ENCODE measurements around the gene FBXL16. TPM values are rescaled to one million over a fixed set of nuclear protein-coding genes. Genes with fewer than 3 reads are reported as not detected.

Gene FBXL16
- total and polyA plus RNA-seq, 9 of the 15 experiments (the other 6 are each of a cell fraction or from before 2014, with no cell fraction given) = 0.21 to 8.2 (median 1.7) TPM

DNA sequence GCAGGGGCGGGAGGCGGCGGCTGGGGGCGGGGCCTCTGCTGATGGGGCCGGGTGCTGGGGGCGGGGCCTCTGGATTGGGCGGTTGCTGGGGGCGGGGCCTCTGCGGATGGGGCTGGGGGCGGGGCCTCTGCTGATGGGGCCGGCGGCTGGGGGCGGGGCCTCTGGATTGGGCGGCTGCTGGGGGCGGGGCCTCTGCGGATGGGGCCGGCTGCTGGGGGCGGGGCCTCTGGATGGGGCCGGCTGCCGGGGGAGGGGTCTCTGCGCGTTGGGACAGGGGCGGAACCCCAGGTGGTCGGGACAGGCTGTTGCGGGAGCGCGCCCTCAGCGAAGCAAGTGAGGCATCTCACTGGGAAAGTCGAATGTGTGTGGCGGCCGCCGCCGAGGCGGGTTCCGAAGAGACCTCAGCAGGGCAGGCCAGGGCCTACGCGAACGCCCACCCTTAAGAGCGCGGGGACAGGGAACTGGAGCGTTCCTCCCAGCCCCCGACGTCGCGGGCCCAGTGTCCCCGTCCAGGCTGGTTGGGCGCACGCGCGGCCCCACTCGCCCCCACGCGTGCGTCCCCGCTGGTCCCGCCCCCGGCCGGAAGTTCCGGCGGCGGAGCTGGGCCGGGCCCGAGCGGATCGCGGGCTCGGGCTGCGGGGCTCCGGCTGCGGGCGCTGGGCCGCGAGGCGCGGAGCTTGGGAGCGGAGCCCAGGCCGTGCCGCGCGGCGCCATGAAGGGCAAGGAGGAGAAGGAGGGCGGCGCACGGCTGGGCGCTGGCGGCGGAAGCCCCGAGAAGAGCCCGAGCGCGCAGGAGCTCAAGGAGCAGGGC, 25.6 kb downstream of the FBXL16 start, which contains the start of gene STUB1 (continued):
- TF ChIP-seq ZKSCAN1 (IDR thresholded peaks at IDR 0.05; ENCODE audit: low read depth, low read length) (no peak), ZBTB1 (CRISPR knock-in tag; IDR thresholded peaks at IDR 0.05; ENCODE audit: borderline replicate concordance, low read depth) (no peak), GATAD2B (IDR thresholded peaks at IDR 0.05; ENCODE audit: borderline replicate concordance) (peak; percentile 93), RB1 (IDR thresholded peaks at IDR 0.05; ENCODE audit: low read depth) (peak; percentile 51; the same call in 1 of the 2 replicates), ZNF785 (CRISPR knock-in tag; IDR thresholded peaks at IDR 0.05) (no peak), NELFE (IDR thresholded peaks at IDR 0.05; ENCODE audit: insufficient read depth, insufficient read length) (no peak), U2AF2 (optimal IDR thresholded peaks at IDR 0.05; ENCODE audit: low read depth, low read length) (no peak), FOXM1 (IDR thresholded peaks at IDR 0.05; ENCODE audit: low read depth) (no peak), FOXM1 (CRISPR knock-in tag; IDR thresholded peaks at IDR 0.05; ENCODE audit: low read depth) (peak; percentile 22; the same call in 1 of the 2 replicates), ZBED1 (IDR thresholded peaks at IDR 0.05) (no peak), KLF10 (CRISPR knock-in tag; IDR thresholded peaks at IDR 0.05) (no peak), DNMT1 (IDR thresholded peaks at IDR 0.05) (no peak), ZC3H11A (IDR thresholded peaks at IDR 0.05; ENCODE audit: low read depth, low read length) (no peak), RBM34 (IDR thresholded peaks at IDR 0.05; ENCODE audit: borderline replicate concordance, insufficient read depth, low read length) (no peak), MYBL2 (IDR thresholded peaks at IDR 0.05; ENCODE audit: low read depth) (no peak), MYBL2 (CRISPR knock-in tag; IDR thresholded peaks at IDR 0.05; ENCODE audit: borderline replicate concordance) (no peak), ZNF766 (CRISPR knock-in tag; conservative IDR thresholded peaks at IDR 0.05) (no peak), THAP12 (CRISPR knock-in tag; IDR thresholded peaks at IDR 0.05) (peak; percentile 45)
- TF ChIP-seq, protein P1, sequence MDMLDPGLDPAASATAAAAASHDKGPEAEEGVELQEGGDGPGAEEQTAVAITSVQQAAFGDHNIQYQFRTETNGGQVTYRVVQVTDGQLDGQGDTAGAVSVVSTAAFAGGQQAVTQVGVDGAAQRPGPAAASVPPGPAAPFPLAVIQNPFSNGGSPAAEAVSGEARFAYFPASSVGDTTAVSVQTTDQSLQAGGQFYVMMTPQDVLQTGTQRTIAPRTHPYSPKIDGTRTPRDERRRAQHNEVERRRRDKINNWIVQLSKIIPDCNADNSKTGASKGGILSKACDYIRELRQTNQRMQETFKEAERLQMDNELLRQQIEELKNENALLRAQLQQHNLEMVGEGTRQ (CRISPR knock-in tag; IDR thresholded peaks at IDR 0.05) = no peak
- TF ChIP-seq, protein P2, sequence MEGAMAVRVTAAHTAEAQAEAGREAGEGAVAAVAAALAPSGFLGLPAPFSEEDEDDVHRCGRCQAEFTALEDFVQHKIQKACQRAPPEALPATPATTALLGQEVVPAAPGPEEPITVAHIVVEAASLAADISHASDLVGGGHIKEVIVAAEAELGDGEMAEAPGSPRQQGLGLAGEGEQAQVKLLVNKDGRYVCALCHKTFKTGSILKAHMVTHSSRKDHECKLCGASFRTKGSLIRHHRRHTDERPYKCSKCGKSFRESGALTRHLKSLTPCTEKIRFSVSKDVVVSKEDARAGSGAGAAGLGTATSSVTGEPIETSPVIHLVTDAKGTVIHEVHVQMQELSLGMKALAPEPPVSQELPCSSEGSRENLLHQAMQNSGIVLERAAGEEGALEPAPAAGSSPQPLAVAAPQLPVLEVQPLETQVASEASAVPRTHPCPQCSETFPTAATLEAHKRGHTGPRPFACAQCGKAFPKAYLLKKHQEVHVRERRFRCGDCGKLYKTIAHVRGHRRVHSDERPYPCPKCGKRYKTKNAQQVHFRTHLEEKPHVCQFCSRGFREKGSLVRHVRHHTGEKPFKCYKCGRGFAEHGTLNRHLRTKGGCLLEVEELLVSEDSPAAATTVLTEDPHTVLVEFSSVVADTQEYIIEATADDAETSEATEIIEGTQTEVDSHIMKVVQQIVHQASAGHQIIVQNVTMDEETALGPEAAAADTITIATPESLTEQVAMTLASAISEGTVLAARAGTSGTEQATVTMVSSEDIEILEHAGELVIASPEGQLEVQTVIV (CRISPR knock-in tag; IDR thresholded peaks at IDR 0.05; ENCODE audit: borderline replicate concordance) = no peak
- TF ChIP-seq, protein P3, sequence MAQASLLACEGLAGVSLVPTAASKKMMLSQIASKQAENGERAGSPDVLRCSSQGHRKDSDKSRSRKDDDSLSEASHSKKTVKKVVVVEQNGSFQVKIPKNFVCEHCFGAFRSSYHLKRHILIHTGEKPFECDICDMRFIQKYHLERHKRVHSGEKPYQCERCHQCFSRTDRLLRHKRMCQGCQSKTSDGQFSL (CRISPR knock-in tag; IDR thresholded peaks at IDR 0.05) = no peak
- TF ChIP-seq, protein P3 (tag; IDR thresholded peaks at IDR 0.05) = no peak
- TF ChIP-seq, protein P4, sequence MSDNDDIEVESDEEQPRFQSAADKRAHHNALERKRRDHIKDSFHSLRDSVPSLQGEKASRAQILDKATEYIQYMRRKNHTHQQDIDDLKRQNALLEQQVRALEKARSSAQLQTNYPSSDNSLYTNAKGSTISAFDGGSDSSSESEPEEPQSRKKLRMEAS (CRISPR knock-in tag; IDR thresholded peaks at IDR 0.05) = peak; percentile 78

Data from K562 (cell line).